NCI-H345 treated with DMSO at 0.1 percent for 48 hours (cell line): Measurements from ENCODE around the gene NCKAP5.

Experiments
- DNase-seq: peaks from one replicate; lab custom pipeline; 2025; ENCODE audit not compliant: unreplicated experiment; lab: John Stamatoyannopoulos, UW

The NCKAP5 gene

DNA sequence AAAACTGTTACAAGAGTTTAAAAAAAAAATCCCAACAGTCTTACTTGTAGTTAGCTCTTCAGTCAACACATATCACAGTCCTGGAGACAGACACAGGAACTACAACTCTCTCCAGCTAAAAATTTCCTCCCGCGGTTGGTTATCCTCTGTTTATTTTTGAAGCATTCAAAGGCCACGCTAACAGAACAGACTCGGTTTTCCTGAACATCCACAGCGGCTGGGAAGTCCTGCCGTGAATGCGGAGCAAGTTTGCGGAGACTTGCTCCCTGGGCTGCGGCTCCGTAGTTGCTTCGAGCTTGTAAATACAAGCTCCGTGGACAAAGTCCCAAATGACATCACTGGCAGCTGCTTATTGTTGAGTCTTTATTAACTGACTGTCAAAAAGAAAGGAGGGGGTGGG is at the start of gene NCKAP5:
NCKAP5 (minus strand) TSS at position 292 of the 400 bp plus-strand sequence. CDS start 50,937 bp downstream, outside the sequence.
- peak; percentile 26 for DNase-seq

DNA sequence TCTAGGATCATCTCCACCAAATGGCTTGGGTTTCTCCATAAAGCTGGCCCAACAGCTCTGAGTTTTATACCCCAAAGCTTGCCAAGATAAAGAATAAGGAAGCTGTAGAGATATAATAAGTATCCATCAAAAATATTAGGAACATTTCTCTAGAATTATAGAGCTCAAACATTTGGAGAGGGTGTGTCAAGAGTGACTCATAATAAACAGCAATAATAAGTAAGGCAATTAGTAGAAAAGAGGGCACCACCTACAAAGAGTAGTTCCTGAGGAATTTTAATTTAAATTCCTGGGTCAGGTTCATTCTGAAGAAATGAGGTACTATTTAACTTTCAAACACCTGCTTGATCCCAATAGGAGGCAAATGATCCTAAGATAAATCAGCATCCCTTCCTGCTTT is 41.4 kb upstream of the NCKAP5 start:
- DNase-seq: no peak

DNA sequence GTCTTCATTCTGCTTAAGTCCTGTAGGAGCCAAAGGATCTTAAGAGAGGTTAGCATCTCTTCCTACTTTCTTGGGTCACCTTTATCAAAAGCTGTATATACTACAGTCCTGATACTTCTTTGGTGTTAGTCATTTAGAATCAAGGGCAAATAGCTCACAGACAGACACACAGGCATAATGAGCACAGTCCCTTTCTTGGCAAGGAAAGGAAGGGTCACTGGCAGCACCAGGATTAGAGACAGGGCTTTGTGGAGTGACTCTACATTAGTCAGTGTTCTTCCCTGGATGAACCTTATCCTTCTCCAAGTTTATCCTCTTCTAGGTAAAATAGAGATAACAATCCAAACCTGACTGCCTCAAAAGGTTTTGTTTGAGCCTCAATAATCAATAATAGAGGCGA is 40.0 kb upstream of the NCKAP5 start:
- no peak for DNase-seq

DNA sequence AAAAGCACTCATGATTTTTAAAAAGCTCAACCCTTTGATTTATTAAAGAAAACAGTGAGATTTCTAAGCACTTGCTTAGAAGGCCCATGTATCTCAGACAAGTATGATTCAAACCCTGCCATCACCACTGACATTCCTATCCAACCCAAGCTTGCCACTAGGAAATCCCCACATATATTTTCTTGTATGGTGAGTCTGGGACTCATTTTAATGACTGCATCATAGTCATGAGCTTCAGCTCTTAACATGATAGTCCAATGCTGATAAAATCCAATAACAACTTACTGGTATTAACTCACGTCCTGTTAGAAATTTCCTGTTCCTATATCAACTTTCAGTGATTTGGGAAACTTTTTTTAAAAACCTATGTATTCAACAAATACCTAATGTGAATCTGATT is 39.4 kb upstream of the NCKAP5 start:
- no peak for DNase-seq

DNA sequence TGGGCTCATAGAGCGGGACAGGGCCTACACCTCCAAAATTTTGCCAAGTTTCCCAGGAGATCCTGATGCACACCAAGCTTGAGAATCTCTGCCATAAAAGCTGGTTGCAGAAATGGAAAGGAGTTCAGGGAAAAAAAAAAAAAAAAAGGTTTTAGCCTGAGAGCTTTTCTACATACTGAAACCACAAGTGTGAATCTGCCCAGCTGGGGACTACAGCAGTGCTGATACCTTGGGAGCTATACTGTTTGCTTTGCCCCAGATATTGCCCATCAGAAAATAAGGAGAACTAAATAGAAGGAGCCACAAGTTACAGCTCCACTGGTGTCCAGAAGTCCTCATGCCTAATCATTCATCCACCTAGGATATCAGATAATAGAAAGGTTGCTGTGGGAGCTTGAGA is 38.4 kb upstream of the NCKAP5 start:
- no peak for DNase-seq

DNA sequence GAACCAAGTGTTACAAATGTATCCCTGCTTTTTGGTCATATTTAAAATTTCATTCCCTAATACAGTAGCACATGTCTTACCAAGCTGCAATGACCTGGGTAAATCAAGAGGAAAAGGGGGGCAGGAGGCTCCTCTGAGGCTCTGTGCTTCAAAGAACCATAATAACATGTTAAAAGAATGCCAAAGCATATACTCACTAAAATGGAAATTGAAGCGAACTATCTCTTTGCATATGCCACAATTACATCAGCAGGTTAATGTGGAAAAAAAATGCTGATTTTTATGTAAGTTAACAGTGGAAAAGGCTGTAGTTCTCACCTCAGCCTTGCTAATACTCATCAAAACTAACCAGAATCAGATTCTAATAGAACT is 37.5 kb upstream of the NCKAP5 start:
- no peak for DNase-seq

DNA sequence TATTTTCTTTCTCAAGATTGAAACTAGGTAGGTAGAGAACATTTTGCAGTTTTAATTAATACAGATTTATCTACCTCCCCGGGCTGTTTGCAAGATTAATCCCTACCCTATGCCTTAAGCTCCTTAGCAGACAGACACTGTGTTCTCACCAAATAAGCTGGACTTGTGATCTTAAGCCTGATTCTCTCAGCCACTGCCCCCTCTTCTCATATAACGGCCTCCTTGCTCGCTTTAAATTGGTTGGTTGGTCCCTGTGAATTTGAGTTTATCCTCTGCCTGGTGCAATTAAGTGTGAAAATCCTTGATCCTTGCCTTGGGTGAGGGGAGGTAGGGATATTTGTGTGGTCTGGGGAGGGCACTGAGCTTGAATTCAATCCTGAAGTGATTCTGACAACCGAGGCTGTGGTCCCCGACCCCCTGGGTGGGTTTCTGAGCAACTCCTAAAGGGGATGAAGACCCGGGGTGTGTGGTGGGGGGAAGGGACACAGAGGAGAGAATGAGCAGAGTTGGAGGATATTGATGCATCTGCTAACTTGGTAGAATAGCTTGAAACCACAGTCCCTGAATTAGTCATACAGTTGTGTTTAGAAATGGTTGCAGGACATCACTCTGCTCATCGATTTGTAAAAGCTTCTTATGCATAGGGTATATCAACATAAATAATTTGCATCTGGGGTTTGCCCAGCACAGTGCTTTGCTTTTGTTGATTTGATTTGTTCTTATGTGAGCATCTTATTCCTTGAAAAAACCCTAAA is 36.9 kb upstream of the NCKAP5 start:
- DNase-seq: no peak

DNA sequence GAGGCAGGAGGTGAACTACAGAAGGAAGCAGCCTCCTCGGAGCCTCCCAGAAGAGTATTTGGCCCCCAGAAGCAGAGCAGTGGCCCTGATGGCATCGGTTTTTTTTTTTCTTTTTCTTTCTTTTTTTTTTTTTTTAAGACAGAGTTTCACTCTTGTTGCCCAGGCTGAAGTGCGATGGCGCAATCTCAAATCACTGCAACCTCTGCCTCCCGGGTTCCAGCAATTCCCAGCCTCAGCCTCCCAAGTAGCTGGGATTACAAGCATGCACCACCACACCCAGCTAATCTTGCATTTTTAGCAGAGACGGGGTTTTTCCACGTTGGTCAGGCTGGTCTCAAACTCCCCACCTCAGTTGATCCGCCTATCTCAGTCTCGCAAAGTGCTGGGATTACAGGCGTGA is 34.8 kb upstream of the NCKAP5 start:
- DNase-seq: no peak

DNA sequence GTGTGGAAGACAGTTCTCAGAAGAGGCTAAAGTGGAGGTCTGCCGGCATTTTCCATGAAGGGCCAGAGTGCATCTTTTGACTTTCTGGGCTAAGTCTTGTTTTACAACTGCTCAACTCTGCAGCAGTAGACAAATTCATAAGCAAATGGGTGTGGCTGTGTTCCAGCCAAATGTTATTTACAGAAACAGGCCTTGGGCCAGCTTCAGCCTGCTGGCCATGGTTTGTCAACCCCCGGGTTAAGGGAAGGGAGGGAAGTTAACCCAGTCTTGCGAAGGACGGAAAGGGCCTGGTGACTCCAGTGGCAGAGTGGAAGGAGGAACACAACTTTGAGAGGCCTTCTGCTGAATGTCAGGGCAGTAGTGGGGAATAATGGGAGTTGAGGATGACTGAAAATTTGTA is 34.3 kb upstream of the NCKAP5 start:
- DNase-seq: no peak

DNA sequence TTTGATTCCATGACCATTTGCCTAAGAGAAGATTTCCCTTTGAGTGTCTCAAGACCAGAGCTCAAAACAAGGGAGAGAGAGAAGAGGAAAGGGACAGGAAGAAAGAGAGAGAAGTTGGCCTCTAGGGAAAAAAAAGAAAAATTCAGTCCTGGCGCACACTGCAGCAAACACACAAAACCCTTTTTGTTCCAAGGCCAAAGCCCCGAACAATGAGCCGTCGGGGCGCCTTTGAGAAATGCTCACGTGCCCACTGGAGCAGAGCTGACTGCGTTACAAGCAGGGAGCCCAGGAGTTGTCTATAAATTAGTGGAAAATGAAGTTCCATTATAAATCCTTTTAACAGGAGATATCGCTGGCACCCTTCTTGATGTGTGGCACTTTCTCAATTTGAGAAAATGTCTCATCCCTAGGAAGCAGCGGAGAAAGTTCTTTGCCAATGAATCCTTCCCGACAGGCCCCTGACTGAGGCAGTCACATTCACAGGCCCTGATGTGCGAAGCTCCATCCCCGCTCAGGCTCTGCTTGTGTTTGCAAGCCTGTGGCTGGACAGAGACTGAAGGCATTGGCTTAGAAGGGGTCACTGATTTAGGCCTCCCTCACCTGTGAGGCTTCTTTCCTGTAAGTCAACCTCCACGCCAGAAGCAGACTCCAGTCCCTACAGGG is 32.1 kb upstream of the NCKAP5 start:
- no peak for DNase-seq

DNA sequence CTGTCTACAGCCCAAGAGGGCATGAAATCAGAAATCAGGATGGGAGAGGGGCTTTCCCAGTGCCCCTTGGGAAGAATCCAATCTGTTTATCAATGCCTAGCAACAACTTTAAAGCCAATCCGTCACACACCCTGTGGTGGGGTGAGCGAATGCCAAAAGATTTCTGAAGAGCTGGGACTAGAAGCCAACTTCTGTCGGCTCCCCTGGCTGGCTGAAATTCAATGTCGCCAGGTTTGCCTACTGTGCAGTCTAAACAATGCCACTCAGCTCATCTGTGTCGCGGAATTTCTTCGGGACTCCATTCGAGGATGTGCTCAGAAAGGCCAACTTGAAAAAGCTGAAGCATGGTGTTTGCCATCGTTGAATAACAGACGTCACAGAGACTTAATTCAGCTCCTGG is 31.5 kb upstream of the NCKAP5 start:
- no peak for DNase-seq

DNA sequence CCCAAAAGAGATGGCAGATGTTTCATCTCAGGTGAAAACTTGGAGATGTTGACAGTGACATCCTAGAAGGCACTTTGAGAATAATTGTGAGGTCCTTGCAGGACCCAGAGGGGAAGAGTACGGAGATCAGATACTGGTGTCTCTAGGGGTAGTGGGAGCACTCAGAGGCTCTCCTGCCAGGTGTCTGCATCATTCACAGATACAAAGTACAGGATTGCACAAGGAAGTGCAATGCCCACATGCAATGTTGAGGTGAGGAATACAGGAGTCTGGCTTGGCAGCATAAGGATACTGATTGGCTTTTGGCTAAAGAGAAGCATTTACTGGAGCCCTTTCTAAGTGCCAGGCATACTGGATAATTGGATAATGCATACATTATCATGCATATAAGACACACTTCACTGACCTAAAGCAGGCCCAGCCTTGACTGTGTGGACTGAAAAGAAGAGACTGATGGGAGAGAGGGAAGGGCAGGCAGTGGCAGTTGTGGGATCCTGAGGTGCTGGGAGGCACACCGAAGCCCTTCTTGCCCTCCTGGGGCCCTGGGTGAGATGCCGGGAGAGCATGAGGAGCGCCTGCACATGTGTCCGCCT is 31.0 kb upstream of the NCKAP5 start:
- no peak for DNase-seq

DNA sequence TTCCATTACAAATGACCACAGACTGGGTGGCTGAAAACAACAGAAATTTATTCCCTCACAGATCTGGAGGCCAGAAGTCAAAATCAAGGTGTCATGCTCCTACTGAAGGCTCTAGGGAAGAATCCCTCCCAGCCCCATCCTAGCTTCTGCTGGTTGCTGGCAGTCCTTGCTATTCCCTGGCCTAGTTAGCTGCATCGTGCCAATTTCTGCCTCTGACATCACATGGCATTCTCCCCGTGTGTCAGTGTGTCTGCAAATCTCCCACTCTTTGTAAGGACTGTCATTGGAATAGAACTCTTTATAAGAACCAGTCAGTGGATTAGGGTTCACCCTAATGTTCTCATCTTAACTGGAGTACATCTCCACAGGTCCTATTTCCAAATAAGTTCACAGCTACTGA is 30.5 kb upstream of the NCKAP5 start:
- no peak for DNase-seq

DNA sequence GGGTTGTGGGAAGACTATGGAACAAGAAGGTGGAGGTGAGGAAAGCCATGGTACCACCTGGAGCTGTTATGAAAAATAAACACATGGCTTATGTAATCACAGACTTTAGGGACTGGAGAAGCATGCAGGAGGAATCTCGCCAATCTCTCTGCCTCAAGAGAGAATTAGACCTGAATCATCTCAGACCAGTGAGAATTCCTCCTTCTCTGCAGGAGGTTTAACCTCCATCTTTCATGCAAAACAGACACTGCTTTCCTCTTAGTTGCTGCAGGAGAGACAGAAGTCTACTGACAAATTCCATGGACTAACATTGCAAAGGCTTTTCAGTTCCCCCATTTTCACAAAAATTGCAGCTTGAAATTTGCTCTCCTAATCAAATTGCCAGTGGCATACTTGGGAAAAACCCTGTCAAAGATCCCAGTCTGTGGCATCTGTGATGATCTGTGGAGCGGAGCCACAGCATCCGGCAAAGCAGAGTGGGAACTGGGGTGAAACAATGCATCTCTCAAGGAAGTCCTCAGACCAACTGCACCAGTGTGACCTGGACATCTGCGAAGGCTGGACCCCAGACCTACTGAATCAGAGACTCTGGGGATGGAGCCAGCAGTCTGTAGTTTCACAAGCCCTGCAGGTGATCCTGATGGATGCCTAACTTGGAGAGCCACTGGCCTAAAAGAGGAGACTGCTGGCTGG is 28.6 kb upstream of the NCKAP5 start:
- DNase-seq: no peak

DNA sequence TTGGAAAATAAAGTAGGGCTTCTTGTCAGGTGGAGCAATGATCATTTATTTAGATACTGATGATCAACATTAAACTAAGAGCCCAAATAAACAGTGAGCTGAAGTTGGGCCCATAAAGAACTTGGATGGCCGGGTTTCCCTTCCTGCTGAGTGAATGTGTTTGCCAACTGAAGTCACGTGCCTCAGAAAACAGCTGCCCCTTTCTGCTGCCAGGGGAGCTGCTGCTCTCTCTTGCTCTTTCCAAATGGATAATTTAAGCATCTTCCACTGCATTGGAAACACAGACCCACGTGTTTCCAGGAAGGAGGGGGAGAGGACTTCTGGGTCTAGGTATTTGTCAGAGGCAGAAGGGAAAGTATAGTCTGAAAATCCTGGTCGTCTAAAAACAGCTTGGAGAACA is 22.9 kb upstream of the NCKAP5 start:
- peak; percentile 70 for DNase-seq

DNA sequence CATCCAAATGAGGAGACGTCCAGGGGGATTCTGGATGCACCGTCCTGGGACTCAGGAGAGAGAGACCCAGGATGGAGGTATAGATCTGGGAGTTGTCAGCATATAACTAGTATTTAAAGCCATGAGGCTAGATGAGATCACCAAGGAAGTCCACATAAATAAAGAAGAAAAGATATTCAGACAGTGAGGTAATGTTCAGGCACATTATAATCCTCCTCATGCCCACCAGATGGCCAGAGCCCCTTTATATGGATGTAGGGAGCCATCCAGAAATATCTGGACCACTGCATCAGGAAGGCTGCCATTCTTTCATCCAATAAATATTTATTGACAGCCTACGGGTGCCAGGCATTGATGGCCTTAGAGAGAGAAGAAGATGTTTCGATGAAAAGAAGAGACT is 21.2 kb upstream of the NCKAP5 start:
- DNase-seq: no peak

DNA sequence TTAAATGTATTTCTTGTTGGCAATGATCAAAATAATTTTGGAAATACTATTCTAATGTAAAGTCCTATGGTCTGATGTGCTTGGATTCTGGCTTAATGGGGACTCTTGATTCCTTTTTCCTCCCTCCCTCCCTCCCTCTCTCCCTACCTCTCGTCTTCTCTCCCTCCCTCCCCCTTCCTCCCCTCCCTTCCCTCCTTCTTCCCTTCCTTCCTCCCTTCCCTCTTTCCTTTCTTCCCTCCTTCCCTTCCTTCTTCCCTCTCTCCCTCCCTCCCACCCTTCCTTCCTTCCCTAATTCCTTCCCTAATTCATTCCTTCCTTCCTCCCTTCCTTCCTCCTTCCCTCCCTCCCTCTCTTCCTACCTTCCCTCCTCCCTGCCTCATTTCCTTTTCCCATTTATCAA is 19.9 kb upstream of the NCKAP5 start:
- no peak for DNase-seq

DNA sequence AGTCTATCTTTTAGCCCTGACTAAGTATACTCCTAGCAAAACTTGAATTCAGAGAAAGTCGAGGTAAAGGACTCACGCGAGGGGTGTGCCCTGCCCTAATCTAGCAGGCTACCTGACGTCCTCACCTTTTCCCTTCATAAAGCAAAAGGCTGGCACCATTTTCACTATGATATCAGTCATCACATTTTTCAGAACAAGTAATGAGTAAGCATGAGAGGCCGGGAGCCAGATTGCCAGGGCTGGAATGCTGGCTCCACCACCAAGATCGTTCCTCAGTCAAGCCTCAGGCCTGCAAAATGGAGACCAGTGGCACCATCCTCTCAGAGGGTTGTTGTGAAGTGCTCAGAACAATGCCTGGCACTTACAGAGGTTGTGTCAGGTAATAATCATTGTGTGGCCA is 18.7 kb upstream of the NCKAP5 start:
- DNase-seq: no peak

DNA sequence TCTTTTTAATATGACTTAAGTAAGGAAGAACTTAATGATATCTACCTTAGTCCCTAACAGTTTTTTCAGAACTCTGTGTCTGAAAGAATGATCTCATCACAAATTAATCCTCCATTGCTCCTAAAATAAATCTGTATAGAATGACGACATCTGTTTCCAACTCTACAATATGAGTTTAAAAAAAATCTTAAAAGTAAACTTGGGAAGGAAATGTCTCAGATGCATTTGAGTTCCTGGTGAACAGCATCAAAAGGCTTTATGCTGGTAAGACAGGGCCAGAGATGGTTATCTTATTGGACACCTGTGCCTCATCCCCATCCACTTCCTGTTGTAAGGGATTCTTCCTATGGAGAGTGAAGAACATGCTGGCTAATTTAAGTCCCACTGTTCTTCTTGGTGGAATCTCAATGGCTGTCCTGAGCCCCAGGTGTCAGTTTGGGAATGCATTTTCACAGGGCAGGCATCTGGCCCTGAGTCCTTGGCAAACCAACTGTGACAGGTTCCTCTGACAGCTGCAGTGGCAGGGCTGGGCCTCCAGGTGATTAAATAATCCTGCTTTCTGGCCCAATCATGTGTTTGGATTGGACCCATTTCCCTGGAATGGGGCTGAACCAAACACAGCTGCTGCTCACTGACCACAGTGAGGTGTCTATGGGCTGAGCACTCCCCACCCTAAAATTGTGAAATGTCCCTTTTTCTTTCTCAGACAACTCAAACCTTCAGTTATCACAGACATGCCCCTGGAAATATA is 12.9 kb upstream of the NCKAP5 start:
- no peak for DNase-seq

DNA sequence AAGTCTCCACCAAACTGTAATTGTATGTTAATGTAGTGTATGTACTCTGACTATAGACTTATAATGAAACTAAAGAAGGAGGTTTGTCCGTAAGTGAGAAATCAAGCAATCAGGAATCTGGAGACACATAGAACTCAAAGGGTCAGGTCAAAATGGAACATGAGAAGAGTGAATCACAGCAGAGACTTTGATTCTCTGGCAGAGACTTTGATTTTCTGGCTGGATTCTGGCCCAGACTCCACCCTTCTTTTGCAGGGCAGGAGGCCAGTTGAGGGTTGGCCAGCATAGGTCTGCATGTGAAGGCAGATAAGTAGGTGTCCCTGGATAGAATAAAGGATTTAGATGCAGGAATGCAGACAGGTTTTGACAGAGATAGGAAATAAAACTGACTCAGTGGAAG is 11.0 kb upstream of the NCKAP5 start:
- DNase-seq: no peak

DNA sequence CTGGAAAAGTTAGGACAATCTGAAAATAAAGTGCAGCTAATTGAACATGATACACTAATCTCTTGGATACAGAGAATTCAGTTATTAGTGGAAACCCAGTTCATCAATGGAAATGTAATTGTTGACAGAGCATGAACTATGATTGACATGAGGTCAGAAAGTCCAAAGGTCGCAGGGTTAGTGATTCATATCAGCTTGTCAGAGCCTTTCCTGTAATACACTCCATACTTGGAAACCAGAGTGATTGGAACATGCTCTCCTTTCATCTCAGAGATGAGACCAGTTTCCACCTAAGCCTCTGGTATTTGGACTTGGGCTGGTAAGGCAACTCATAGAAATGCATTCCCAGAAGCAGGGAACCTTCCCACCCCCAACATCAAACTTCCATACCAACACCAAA is 8.5 kb upstream of the NCKAP5 start:
- DNase-seq: no peak
